Midbrain (tissue), 1 donor: ENCODE results near the gene SORBS1.

Experiments used
- DNase-seq: peaks from one replicate; lab custom pipeline; 2025; lab: John Stamatoyannopoulos, UW

Gene SORBS1

DNA sequence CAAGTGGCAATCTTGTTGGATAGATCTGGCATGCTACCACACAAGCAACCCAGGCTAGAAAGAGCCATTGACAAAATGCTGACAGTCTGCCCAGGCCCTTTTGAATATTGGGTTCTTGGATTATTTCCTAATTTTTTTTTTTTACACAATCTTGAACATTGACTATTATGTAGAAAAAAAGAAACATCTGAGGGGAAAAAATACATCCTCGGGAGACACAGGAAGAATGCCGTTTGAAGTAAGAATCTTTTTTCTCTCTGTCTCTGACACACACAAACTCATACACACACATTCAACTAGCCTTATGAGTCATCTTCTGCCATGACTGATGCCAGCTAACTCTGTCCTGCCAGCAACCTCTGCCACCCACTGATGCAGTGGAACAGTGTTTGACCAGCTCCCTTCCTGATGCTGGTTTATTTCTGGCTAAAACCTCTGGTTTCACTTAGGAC is 47.2 kb downstream of the SORBS1 start:
- DNase-seq: peak; percentile 73

DNA sequence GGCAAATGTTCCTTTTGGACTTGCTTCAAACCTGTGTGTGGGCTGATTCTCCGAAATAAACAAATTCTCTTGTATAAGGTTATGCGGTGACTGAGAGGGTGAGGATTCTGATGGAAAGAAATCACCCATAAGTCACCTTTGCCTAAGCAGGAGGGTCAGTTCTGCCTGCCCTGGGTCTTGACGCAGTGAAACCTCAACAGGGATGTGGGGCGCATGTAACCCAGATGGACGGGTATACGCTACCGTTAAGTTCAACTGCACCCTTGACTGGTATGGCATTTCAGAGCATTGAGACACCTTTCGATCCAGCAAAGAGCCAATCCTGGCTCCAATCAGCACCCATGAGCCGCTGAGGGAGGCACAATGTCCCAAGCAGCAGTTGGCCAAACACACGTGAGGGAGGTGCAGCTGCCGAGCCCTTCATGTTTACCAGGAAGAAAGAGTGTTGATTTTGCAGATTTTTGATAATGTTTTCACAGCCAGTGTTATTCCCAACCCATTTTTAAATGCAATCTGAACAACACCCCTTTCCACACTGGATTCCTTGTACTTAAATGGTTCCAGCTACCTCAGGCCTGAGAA is 48.1 kb downstream of the SORBS1 start:
- no peak for DNase-seq

DNA sequence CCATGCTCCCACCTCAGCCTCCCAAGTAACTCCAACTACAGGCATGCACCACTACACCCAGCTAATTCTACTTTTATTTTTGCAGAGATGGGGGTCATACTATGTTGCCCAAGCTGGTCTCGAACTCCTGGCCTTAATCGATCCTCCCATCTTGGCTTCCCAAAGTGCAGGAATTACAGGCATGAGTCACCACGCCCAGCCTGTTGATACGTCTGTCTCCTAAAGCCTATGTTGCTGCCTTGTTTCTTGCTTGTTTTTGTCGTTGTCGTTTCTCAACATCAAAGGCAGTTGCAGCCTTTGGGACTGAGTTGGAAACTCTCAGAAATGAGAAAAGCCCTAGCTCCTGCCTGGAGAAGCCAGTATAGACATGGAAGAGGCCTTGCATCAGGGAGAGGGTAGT is 49.9 kb downstream of the SORBS1 start:
- DNase-seq: no peak

- DNase-seq: no peak
Observed at GRCh38 chr10:95509251-95509650, 51.9 kb downstream of the SORBS1 start.

- DNase-seq: no peak
Observed at GRCh38 chr10:95508730-95509129, 52.4 kb downstream of the SORBS1 start.

DNA sequence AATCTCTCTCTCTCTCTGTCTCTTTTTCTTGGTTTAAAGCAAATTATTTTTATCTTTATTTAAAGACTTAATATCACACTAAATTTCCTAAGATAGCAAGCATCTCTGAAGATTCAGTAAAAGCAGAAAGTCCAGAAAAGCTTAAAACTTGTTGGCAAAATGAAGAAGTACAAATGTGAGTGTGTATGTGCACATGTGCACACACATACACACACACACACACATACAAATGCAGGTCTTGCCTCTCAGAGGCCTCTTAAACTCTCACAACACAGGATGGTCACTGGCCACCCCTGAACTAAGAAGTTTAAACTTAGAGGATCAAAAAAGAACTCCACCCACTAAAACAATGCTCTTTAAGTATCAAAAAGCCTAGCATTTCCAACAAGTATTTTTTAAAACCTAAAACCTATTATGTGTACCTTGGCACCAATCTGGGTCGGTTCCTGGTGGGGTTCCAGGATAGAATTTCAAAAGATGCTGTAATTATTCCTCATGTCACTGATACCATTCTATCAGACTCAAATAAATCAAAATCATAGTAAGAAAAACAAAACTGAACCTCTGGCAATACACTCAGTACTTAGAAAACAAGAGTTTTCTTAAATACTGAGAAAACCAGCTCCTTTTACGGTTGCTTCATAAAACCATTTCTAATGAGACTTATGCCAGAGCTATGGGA is 55.0 kb downstream of the SORBS1 start:
- no peak for DNase-seq

DNA sequence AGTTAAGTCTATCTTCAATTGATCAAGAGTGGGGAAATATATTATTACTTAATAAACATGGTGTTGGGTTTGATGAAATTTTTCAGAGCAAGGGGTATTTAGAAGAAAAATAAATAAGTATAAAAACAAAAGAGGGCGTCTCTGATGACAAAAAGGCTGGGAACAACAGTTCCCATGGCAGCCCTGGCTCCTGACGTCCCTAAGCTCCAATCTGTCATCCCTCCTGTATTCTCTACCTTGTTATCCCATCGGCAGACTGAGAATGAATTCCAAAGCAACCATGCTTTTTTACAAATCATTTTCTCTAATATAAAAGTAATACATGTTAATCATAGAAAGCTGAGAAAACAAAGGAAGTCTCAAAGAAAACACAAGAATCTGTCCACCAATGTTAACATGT is 55.5 kb downstream of the SORBS1 start:
- no peak for DNase-seq

DNA sequence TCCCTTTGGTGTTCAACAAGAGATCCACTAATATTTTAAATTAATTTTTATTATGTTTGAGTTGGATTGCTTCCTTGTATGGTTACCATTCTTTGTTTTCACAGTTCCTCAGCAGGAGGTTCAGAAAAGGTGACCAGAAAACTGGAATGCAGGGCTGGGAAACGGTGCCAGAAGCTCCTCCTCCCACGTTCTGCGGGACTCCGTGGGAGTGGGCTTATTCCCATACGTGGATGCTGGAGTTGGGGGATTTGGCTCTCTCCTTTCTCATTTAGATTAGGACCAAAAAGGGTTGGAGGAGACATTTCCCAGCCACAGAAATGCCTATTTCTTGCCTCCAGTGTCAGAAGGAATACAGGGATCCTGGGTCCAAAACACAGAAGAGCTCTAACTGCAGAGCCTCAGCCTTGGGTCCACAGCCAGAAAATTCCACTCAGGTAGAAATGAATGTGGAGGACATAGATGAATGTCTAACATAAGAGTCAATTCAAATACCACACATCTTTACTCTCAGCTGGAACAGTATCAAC is 56.0 kb downstream of the SORBS1 start:
- DNase-seq: no peak

- DNase-seq: no peak
Observed at GRCh38 chr10:95504246-95504691, 56.9 kb downstream of the SORBS1 start.

DNA sequence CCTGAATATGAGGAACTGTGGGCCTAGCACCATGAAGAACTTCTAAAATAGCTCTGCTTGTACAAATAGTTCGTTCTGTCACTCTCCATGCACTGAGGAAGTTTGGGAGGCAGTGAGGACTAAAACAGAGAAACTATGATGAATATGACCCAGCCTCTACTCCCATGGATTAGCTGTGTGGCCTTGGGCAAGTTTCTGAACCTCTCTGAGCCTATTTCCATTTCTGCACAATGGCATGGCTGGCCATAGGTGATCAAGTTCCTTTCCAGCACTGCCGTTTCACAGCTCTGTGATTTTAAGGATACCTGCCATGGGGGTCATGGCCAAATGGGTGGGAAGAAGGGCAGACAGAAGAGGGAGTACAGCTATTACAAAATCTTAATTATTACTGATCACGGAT is 57.6 kb downstream of the SORBS1 start:
- no peak for DNase-seq

- DNase-seq: no peak
Observed at GRCh38 chr10:95503001-95503400, 58.2 kb downstream of the SORBS1 start.

DNA sequence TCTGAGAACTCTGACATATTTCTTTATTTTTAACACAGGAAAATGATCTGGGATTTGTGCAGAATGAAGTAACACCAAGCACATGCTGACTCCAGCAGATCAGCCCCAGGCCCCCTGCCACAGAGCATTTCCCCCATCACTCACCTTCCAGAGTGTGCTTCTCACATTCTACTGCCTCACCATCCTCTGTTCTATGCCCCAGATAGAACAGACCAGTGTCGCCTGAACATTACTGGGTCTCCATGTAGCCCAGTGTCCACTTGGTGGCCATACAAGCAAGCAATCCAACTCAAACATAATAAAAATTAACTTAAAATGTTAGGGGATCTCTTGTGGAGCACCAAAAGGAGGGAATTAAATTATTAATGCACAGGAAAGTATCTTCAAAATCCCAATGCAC is 58.8 kb downstream of the SORBS1 start:
- DNase-seq: no peak

- DNase-seq: no peak
Observed at GRCh38 chr10:95501203-95502094, 59.7 kb downstream of the SORBS1 start.

GRCh38 chr10:95500649-95501048 is 60.5 kb downstream of the SORBS1 start:
- no peak for DNase-seq

GRCh38 chr10:95500097-95500496 is 61.1 kb downstream of the SORBS1 start:
- no peak for DNase-seq

- no peak for DNase-seq
Observed at GRCh38 chr10:95499482-95499989, 61.6 kb downstream of the SORBS1 start.

- DNase-seq: no peak
Observed at GRCh38 chr10:95496951-95497350, 64.2 kb downstream of the SORBS1 start.

DNA sequence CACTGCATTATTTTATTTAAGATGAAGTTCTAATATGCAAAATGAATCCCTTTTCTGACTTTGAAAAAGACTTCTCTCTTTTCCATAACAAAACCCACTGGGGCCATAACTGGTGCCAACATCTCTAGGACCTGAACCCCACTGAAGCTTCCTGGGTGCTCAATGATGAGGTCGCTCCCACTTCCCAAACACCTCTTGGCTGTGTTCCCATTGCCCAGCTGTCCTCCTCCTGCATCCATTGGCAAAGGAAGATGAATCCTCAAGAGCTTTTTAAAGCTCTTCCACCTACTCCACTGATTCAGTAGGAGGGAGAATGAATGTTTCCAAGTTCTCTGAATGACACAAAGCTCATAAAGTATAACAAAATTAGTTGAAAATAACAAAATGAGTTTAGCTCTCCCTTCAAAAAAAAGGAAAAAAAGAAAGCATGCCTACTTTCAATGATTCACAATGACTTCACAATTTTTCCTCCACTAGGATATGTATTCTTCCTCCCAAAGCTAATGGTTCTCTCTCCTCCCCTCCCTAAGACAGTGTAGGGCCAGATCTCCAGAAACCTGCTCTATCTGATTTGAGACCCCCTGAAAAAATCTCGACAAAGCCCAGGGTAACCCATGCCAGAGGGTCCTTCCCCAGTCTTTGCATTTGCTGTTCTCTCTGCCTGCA is 64.8 kb downstream of the SORBS1 start:
- no peak for DNase-seq

GRCh38 chr10:95493862-95494261 is 67.3 kb downstream of the SORBS1 start:
- DNase-seq: no peak

DNA sequence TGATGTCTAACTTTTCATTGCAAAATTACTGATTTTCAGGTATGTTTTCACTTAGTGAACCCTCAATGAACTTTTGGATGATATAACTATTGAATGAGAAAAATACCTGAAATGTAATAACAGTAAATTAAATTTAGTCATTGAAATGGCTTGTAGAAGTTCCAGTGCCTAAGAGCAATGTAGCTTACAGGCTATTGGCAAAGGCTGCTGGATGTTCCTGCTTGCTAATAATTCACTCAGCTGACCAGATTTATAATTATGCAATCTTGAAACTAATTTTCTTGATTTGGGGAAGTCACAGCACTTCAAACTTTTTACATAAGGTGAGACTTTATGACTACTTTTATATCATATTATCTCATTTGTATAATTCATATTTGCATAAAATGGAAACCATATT is 73.2 kb downstream of the SORBS1 start:
- no peak for DNase-seq

DNA sequence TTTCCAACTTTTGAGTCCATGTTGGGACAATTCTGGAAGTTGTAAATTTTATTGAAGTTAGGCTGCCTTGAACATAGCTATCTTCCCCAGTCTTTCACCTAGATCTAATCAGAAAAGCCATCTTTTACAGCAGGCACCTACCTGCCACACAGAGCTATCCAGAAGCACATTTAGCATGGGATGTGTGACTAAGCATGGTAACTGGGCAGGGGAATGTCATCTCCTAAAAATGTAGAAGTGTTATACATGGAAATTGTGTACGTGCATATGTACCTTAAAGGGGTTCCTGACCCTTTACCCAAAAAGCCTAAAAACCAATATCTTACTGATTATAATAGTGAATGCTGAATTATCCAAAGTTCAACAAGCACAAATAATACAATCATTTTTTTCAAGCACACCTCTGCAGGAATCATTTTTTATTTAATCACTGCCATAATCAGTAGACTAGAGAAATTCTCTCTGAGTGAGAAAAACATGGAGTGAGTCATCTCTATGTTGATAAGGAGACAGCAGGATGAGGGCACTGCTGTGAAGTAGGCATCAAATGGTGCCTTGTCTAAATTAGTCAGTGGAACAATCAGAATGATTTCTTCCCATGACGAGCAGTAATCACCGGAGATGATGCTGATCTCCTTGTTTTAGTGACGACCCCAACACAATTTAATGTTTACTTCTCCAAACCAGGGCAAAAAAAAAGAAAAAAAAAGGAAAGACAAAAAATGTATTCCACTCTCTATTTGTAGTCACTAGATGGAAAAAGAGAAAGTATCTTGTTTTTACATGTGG is 75.9 kb downstream of the SORBS1 start:
- DNase-seq: no peak
